B cell (primary cell): ENCODE data around the gene ALDH1L2.

Experiments
- EZH2 ChIP-seq: IDR thresholded peaks from 2 replicates; pipeline ENCODE4 v1.6.1; 2012; ENCODE audit warnings: borderline replicate concordance, low read depth, mild to moderate bottlenecking, moderate library complexity, low read length; ENCODE audit not compliant: insufficient read depth, poor library complexity, severe bottlenecking
- TF ChIP-seq, protein P1 (sequence below): fragments of 200-600 bp; IDR thresholded peaks from one replicate; pipeline ENCODE4 v1.8.0; 2022; ENCODE audit warnings: antibody characterized with exemption, mild to moderate bottlenecking

DNA sequence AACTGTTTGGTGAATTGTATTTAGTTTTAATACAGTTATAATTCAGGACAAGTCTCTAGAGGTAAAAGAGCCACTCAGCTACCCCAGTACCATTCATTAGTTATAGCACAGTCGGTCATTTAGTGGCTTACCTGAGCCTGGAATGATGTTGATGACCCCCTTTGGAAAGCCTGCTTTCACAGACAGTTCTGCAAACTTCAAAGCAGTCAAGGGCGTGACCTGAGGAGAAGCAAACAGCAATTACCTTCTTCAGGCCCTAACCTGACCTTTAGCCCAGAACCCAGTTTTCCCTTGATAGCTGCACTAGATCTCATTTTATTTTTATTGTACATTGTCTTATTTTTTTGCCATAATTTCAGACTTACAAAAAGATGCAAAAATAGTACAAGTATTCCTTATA, 43.8 kb downstream of the ALDH1L2 start:
- TF ChIP-seq, protein P1, sequence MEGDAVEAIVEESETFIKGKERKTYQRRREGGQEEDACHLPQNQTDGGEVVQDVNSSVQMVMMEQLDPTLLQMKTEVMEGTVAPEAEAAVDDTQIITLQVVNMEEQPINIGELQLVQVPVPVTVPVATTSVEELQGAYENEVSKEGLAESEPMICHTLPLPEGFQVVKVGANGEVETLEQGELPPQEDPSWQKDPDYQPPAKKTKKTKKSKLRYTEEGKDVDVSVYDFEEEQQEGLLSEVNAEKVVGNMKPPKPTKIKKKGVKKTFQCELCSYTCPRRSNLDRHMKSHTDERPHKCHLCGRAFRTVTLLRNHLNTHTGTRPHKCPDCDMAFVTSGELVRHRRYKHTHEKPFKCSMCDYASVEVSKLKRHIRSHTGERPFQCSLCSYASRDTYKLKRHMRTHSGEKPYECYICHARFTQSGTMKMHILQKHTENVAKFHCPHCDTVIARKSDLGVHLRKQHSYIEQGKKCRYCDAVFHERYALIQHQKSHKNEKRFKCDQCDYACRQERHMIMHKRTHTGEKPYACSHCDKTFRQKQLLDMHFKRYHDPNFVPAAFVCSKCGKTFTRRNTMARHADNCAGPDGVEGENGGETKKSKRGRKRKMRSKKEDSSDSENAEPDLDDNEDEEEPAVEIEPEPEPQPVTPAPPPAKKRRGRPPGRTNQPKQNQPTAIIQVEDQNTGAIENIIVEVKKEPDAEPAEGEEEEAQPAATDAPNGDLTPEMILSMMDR: no peak
- TF ChIP-seq EZH2: no peak
